ENCODE measurements around the gene ZNF80.

The ZNF80 gene

GRCh38 chr3:114205541-114205940, 31.8 kb downstream of the ZNF80 start:
- TF ChIP-seq CTCF (IDR thresholded peaks at IDR 0.05; ENCODE audit: borderline replicate concordance, control extremely low read depth, extremely low read depth, insufficient read depth, missing control alignments) = no peak
- in situ Hi-C loops (cut with MboI; ENCODE audit: low sequenced_read_pairs, unreplicated experiment) = no loop called here
- no peak for DNase-seq (ENCODE audit: low spot score)

- in situ Hi-C loops (cut with MboI; ENCODE audit: low sequenced_read_pairs, unreplicated experiment) = no loop called here
- no peak for TF ChIP-seq CTCF (IDR thresholded peaks at IDR 0.05; ENCODE audit: borderline replicate concordance, control extremely low read depth, extremely low read depth, insufficient read depth, missing control alignments)
- no peak for DNase-seq (ENCODE audit: low spot score)
Measured at GRCh38 chr3:114194750-114195149, 42.6 kb downstream of the ZNF80 start.

- in situ Hi-C loops (cut with MboI; ENCODE audit: low sequenced_read_pairs, unreplicated experiment) = no loop called here
- TF ChIP-seq CTCF (IDR thresholded peaks at IDR 0.05; ENCODE audit: borderline replicate concordance, control extremely low read depth, extremely low read depth, insufficient read depth, missing control alignments) = no peak
- DNase-seq (ENCODE audit: low spot score) = no peak
Measured at GRCh38 chr3:114192136-114192535, 45.2 kb downstream of the ZNF80 start.

GRCh38 chr3:114186501-114186900, 50.9 kb downstream of the ZNF80 start:
- DNase-seq (ENCODE audit: low spot score) = no peak
- TF ChIP-seq CTCF (IDR thresholded peaks at IDR 0.05; ENCODE audit: borderline replicate concordance, control extremely low read depth, extremely low read depth, insufficient read depth, missing control alignments) = no peak
- in situ Hi-C loops (cut with MboI; ENCODE audit: low sequenced_read_pairs, unreplicated experiment) = no loop called here
